Keratinocyte (primary cell): ENCODE results near the gene MAD2L2. TPM values are rescaled to one million over a fixed set of nuclear protein-coding genes. Genes with fewer than 3 reads are reported as not detected.
A peak's percentile ranks its signal among the peaks of the same experiment; 100 is the strongest.

Experiments
- DNase-seq: peaks from one replicate; pipeline ENCODE4 v3.0.0-alpha.2; 2011; ENCODE audit warnings: low read depth, missing footprints, low spot score
- FAIRE-seq: peaks from 2 replicates; lab custom pipeline; 2011; peaks lifted over from hg19 to GRCh38; lab: Jason Lieb, UNC
- H2AFZ ChIP-seq: 2 replicates; pipeline ENCODE4 v1.6.0; 2012; ENCODE audit warnings: low read length, control low read depth, inconsistent platforms; ENCODE audit not compliant: control insufficient read depth
- H3K27ac ChIP-seq: 2 replicates; pipeline ENCODE4 v1.5.1; 2011; ENCODE audit warnings: low read length; ENCODE audit not compliant: control insufficient read depth, insufficient read depth
- H3K27me3 ChIP-seq: 3 replicates; pipeline ENCODE4 v1.6.0; 2011; ENCODE audit warnings: low read length; ENCODE audit not compliant: control insufficient read depth, insufficient read depth; ENCODE audit errors: extremely low read depth
- H3K36me3 ChIP-seq, 2 experiments: 2 replicates in 1 of 2; 3 replicates in 1 of 2; pipeline ENCODE4 v1.5.1; 2011; ENCODE audit warnings: low read length in 2 of 2, mild to moderate bottlenecking in 1 of 2; ENCODE audit not compliant: control insufficient read depth in 2 of 2, insufficient read depth in 2 of 2; ENCODE audit errors: extremely low read depth in 1 of 2
- H3K4me1 ChIP-seq: 3 replicates; pipeline ENCODE4 v1.5.1; 2011; ENCODE audit warnings: low read length; ENCODE audit not compliant: control insufficient read depth, insufficient read depth; ENCODE audit errors: extremely low read depth
- H3K4me2 ChIP-seq: 3 replicates; pipeline ENCODE4 v1.6.0; 2011; ENCODE audit warnings: low read depth, low read length; ENCODE audit not compliant: control insufficient read depth, insufficient read depth; ENCODE audit errors: extremely low read depth
- H3K4me3 ChIP-seq, 3 experiments: fragments of 200-600 bp in 1 of 3; sonication (generic) in 1 of 3; 2 replicates in 2 of 3; 3 replicates in 1 of 3; pipeline ENCODE4 v1.5.1; 2011 to 2016; ENCODE audit warnings: low read length in 3 of 3, mild to moderate bottlenecking in 3 of 3, control low read depth in 2 of 3, inconsistent platforms in 1 of 3, low read depth in 1 of 3, mixed read lengths in 1 of 3, mixed run types in 1 of 3, moderate library complexity in 1 of 3; ENCODE audit not compliant: control insufficient read depth in 2 of 3, insufficient read depth in 2 of 3; ENCODE audit errors: extremely low read depth in 1 of 3
- H3K79me2 ChIP-seq: 2 replicates; pipeline ENCODE4 v1.6.0; 2012; ENCODE audit warnings: low read length; ENCODE audit not compliant: control insufficient read depth, insufficient read depth
- H3K9ac ChIP-seq: 3 replicates; pipeline ENCODE4 v1.6.0; 2011; ENCODE audit warnings: low read length; ENCODE audit not compliant: control insufficient read depth, insufficient read depth; ENCODE audit errors: extremely low read depth
- H3K9me1 ChIP-seq: 3 replicates; pipeline ENCODE4 v1.6.0; 2011; ENCODE audit warnings: low read length; ENCODE audit not compliant: control insufficient read depth, insufficient read depth; ENCODE audit errors: extremely low read depth
- H3K9me3 ChIP-seq: 2 replicates; pipeline ENCODE4 v1.5.1; 2012; ENCODE audit warnings: low read depth, low read length; ENCODE audit not compliant: control insufficient read depth
- H4K20me1 ChIP-seq: 3 replicates; pipeline ENCODE4 v1.6.0; 2011; ENCODE audit warnings: low read length; ENCODE audit not compliant: control insufficient read depth, insufficient read depth; ENCODE audit errors: extremely low read depth
- CTCF ChIP-seq, 3 experiments: IDR thresholded peaks in 1 of 3; conservative IDR thresholded peaks in 1 of 3; optimal IDR thresholded peaks in 1 of 3; 2 replicates in 2 of 3; 3 replicates in 1 of 3; pipeline versions ENCODE3 to v1.5.1; 2011; ENCODE audit warnings: low read length in 3 of 3, mild to moderate bottlenecking in 3 of 3, moderate library complexity in 2 of 3, control low read depth in 1 of 3, inconsistent platforms in 1 of 3; ENCODE audit not compliant: insufficient read depth in 2 of 3; ENCODE audit errors: extremely low read depth in 1 of 3
- EZH2 ChIP-seq: IDR thresholded peaks from one replicate; pipeline ENCODE4 v1.6.1; 2012; ENCODE audit warnings: inconsistent platforms, mild to moderate bottlenecking, low read length, moderate library complexity
- dilution Hi-C: fragments of 300-500 bp; cut with MboI; formaldehyde crosslinking; loops from one replicate; pipeline ENCODE4 v1.7.0; 2020; ENCODE audit warnings: low sequenced_read_pairs; ENCODE audit not compliant: extremely low pct_ligation_motif_present
- polyA plus RNA-seq, 5 experiments: library from polyadenylated mRNA; depleted of rRNA in 3 of 5; stranded (reverse) in 3 of 5; stranded (forward) in 1 of 5; unstranded in 1 of 5; fragments of >200 nt; gene quantifications; 1 replicate in 1 of 5; 2 replicates in 3 of 5; 3 replicates in 1 of 5; pipeline versions ENCODE4 v1.2.1 to v1.2.3, GENCODE V29; 2011 to 2012; ENCODE audit warnings: missing spikeins in 2 of 5, low read depth in 1 of 5, low replicate concordance in 1 of 5

The MAD2L2 gene
- polyA plus RNA-seq, 1 donor (not counting 4 experiments of a cell fraction or from before 2014, with no cell fraction given) = 24.8 TPM

DNA sequence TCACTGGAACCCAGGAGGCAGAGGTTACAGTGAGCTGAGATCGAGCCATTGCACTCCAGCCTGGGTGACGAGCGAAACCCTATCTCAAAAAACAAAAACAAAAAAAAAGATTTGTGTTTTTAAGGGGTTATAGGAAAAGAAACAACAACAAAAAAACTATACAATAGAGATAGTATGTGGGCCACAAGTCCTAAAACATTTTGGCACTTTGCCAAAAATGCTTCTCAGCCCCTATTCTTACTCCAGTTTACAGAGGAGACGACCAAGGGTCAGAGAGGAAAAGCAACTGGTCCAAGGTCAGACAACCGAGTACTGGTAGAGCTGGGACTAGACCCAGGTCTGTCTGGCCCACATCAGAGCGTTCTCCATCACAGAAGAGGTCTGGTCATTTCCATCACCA is 23.3 kb downstream of the MAD2L2 start:
- no peak for FAIRE-seq
- Histone ChIP-seq H3K27me3 (no peaks in the 10 kb centered on the region), H4K20me1 (no peaks in the 10 kb centered on the region), H3K9me3 (no peaks in the 10 kb centered on the region), H3K27ac (no peak overlapping the region), H3K4me3 (no peak overlapping the region), H3K9me1 (no peaks in the 10 kb centered on the region), H3K9ac (no peak overlapping the region), H3K36me3 (peaks cover 3 to 20% of the 10 kb centered on the region in 2 experiments), H3K4me2 (no peak overlapping the region), H3K79me2 (peaks cover 5% of the 10 kb centered on the region), H3K4me1 (peaks cover 20% of the 10 kb centered on the region), H2AFZ (no peak overlapping the region)
- DNase-seq = no peak
- TF ChIP-seq CTCF (optimal IDR thresholded peaks at IDR 0.05 in 1 of 3, IDR thresholded peaks at IDR 0.05 in 1 of 3, conservative IDR thresholded peaks at IDR 0.05 in 1 of 3; ENCODE audit: extremely low read depth in 1 of 3, insufficient read depth in 2 of 3, low read length in 3 of 3) = no peak
- no peak for TF ChIP-seq EZH2
- dilution Hi-C loops = no loop called here

- Histone ChIP-seq H3K4me1 (peaks cover 21% of the 10 kb centered on the region), H3K79me2 (peaks cover 7% of the 10 kb centered on the region), H2AFZ (peak overlapping the region; percentile 43), H3K27me3 (no peaks in the 10 kb centered on the region), H3K9ac (peak overlapping the region; percentile 50), H3K9me3 (no peaks in the 10 kb centered on the region), H3K4me2 (peak overlapping the region; percentile 86), H3K27ac (no peak overlapping the region), H3K36me3 (peaks cover 3 to 12% of the 10 kb centered on the region in 2 experiments), H4K20me1 (no peaks in the 10 kb centered on the region), H3K9me1 (no peaks in the 10 kb centered on the region), H3K4me3 (peak overlapping the region; percentile 64 to 73 (median 72))
- FAIRE-seq = no peak
- dilution Hi-C loops = no loop called here
- DNase-seq = no peak
- TF ChIP-seq EZH2 (no peak), CTCF (optimal IDR thresholded peaks at IDR 0.05 in 1 of 3, IDR thresholded peaks at IDR 0.05 in 1 of 3, conservative IDR thresholded peaks at IDR 0.05 in 1 of 3; ENCODE audit: extremely low read depth in 1 of 3, insufficient read depth in 2 of 3, low read length in 3 of 3) (no peak)
These were observed 25.8 kb downstream of the MAD2L2 start for GRCh38 chr1:11654939-11655808.
